Stimulated activated naive CD8-positive, alpha-beta T cell treated with anti-CD3 and anti-CD28 coated beads, Interleukin-15, amount 100 ng/mL, for 72 hours (primary cell): Measurements from ENCODE around the gene LDB3.

Source experiments
- ATAC-seq: fragments of 150-1000 bp; cut with Tn5 transposase; 2 replicates; pipeline ENCODE4 v1.10.0; 2021; ENCODE audit warnings: mild to moderate bottlenecking, moderate library complexity
- DNase-seq, 2 donors: peaks; one replicate each; pipeline ENCODE4 v3.0.0; 2021 to 2022
- H3K27ac Mint-ChIP-seq, 2 donors: one replicate each; pipeline ENCODE4 v1.8.0; 2022; ENCODE audit warnings: mild to moderate bottlenecking in 2 of 2, mixed read lengths in 2 of 2, moderate library complexity in 2 of 2
- H3K27me3 Mint-ChIP-seq: one replicate; pipeline ENCODE4 v1.8.0; 2022; ENCODE audit warnings: mixed read lengths
- H3K4me1 Mint-ChIP-seq: one replicate; pipeline ENCODE4 v1.8.0; 2022; ENCODE audit warnings: mild to moderate bottlenecking, mixed read lengths
- H3K4me3 Mint-ChIP-seq, 2 donors: one replicate each; pipeline ENCODE4 v1.8.0; 2022; ENCODE audit warnings: mild to moderate bottlenecking in 2 of 2, mixed read lengths in 2 of 2, moderate library complexity in 1 of 2
- H3K9me3 Mint-ChIP-seq, 2 donors: one replicate each; pipeline ENCODE4 v1.8.0; 2022; ENCODE audit warnings: mixed read lengths in 2 of 2

Gene LDB3

GRCh38 chr10:86699541-86699940, 31.2 kb downstream of the LDB3 start:
- H3K27me3 Mint-ChIP-seq, result peaks cover 8% of the 10 kb centered on the region
- H3K9me3 Mint-ChIP-seq, result no peaks in the 10 kb centered on the region
- no peaks in the 10 kb centered on the region for H3K4me1 Mint-ChIP-seq
- H3K4me3 Mint-ChIP-seq, result no peak overlapping the region
- DNase-seq (no peak), ATAC-seq (no peak)
- no peak overlapping the region for H3K27ac Mint-ChIP-seq

DNA sequence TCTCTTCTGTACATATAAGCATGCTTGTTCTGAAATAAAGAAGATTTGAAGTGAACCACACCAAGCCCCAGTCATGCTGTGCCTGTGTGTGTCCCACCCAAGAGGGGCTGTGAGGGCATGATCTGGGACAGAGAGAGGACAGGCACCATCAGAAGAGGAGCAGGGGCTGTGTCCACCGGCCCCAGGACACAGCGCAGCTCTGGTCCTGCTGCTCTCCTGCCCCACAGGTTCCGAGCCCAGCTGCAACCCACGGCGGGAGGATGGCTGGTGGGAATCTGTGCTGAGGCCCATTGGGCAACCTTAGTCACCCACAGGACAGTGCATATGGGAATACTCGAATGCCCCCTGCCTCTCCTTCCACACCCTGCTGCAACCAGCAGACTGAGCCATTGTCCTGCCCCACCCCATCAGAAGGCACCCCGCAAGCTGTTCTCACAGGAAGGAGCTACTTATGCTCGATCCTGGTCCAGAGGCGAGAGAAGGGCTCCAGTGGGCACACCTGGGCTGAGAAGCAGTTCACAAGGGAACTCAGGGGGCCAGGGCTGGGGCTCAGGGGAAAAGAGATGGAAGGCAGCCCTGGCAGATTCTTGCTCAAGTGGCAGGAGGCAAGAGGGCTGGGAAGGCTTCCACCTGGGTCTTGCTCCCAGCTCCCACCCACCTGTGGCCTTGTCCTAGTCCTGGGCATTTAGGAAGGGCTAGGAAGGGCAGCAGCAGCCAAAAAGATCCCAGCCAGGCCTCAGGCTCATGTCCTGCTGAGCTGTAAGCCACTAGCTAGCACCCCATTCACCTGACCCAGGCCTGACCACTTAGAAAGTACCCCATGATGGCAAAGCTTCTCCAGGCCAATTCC, 31.9 kb downstream of the LDB3 start:
- no peaks in the 10 kb centered on the region for H3K4me1 Mint-ChIP-seq
- H3K27ac Mint-ChIP-seq, result no peak overlapping the region
- no peak overlapping the region for H3K4me3 Mint-ChIP-seq
- DNase-seq, result no peak
- ATAC-seq, result no peak
- peaks cover 8% of the 10 kb centered on the region for H3K27me3 Mint-ChIP-seq
- no peaks in the 10 kb centered on the region for H3K9me3 Mint-ChIP-seq

DNA sequence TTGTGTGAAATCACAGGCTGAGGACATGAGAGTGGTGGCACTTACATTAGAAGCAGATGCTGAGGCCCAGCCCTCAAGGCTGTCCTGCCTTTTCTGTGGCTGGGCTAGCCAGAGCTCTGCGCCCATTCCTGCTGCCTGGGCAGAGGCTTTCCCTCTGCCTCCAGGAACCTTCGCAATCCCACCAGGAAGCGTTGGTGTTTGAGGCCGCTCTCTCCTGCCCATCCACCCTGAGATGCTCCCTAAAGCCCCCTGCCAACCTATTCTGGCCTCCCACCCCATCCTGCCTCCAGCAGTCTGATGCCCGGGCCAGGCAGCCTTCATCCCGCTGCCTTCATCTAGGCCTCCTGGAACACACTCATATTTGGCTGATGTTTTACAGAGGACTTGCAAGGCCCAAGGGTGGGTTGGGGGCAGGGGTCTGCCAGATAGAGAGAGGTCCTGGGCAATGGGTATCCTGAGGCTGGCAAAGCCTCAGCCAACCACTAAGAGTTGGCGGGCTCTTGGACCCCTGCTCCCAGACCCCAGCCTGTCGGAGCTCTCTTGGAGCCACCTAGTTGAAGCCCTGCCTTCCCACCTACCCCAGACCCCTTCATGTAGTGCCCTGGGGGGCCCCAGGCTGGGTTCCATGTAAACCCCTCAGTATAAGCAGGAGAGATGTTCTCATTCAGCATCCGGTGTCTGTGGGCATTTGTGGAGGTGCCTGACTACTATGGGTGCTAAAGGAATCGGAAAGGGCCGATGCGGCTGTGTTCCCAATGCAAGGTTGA, 32.7 kb downstream of the LDB3 start:
- H3K27ac Mint-ChIP-seq, result no peak overlapping the region
- H3K27me3 Mint-ChIP-seq, result peaks cover 7% of the 10 kb centered on the region
- no peak for ATAC-seq
- H3K4me3 Mint-ChIP-seq, result no peak overlapping the region
- DNase-seq, result no peak
- H3K4me1 Mint-ChIP-seq, result no peaks in the 10 kb centered on the region
- no peaks in the 10 kb centered on the region for H3K9me3 Mint-ChIP-seq

DNA sequence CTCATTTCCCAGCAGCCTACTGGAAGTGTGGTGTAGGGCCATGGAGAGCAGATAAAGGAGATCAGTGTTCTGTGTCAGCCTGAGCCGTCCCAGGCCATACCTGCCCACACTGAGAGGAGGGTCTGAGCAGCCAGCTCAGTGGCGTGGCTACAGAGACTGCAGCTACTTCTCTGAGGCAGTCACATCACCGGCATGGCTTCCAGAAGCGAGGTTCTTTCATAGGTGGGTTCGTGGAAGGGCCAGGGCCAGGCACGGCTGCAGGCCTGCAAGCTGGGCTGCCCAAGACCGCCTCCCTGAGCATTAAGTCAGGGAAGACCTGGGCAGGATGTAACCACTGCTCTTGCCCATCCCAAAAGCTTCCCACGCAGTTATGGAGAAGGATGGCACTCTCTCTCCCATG, 34.9 kb downstream of the LDB3 start:
- Mint-ChIP-seq H3K27ac (no peak overlapping the region), H3K4me1 (no peaks in the 10 kb centered on the region), H3K9me3 (no peaks in the 10 kb centered on the region), H3K4me3 (no peak overlapping the region), H3K27me3 (no peaks in the 10 kb centered on the region)
- ATAC-seq (no peak), DNase-seq (no peak)

DNA sequence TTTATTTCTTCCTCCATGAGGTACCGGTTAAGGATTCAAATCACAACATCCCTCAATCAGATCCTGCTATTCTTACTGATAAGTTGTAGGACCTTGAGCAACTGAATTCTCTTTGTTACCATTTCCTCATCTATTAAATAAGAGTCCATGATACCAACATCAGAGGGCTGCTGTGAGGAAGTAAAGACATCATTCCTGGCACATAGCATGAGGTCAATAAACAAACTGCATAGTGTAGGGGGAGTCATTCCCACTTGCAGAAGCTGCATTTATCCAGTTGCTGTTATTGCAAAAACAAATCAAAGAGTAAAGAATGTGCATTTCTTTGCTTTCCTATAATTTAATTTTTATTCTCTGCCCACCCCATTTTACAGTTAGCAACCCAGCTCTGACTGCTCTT, 36.8 kb downstream of the LDB3 start:
- Mint-ChIP-seq H3K27me3 (no peaks in the 10 kb centered on the region), H3K27ac (no peak overlapping the region)
- ATAC-seq, result no peak

GRCh38 chr10:86705905-86706304, 37.6 kb downstream of the LDB3 start:
- ATAC-seq (no peak), DNase-seq (no peak)
- Mint-ChIP-seq H3K4me3 (no peak overlapping the region), H3K4me1 (peaks cover 19% of the 10 kb centered on the region), H3K9me3 (no peaks in the 10 kb centered on the region), H3K27ac (no peak overlapping the region), H3K27me3 (no peaks in the 10 kb centered on the region)

More for the DNA sequence above, 36.8 kb downstream of the LDB3 start:
- H3K9me3 Mint-ChIP-seq, result no peaks in the 10 kb centered on the region
- no peak overlapping the region for H3K4me3 Mint-ChIP-seq
- peaks cover 11% of the 10 kb centered on the region for H3K4me1 Mint-ChIP-seq
- no peak for DNase-seq

GRCh38 chr10:86706401-86706841, 38.1 kb downstream of the LDB3 start:
- Mint-ChIP-seq H3K9me3 (no peaks in the 10 kb centered on the region), H3K4me1 (peaks cover 21% of the 10 kb centered on the region), H3K4me3 (no peak overlapping the region), H3K27ac (no peak overlapping the region), H3K27me3 (no peaks in the 10 kb centered on the region)
- no peak for DNase-seq
- ATAC-seq, result no peak

DNA sequence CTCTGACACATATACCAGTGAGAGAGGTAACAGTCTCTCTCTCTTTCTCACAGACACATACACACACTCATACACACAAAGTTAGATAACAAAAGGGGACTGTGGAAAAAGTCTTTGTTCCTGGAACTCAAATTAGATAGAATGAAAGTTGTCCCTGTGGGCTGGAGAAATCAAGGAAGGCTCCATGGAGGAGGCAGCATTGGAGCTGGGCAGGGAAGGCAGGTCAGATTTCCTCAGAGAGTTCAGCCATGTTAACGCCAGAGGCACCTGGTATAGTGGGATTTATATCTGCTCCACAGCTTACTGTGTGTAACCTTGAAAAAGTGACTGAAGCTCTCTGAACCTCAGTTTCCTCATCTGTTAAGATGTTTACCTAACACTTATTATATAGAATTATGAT, 38.7 kb downstream of the LDB3 start:
- Mint-ChIP-seq H3K27ac (no peak overlapping the region), H3K4me3 (no peak overlapping the region), H3K4me1 (peaks cover 23% of the 10 kb centered on the region), H3K9me3 (no peaks in the 10 kb centered on the region), H3K27me3 (no peaks in the 10 kb centered on the region)
- DNase-seq (no peak), ATAC-seq (no peak)

GRCh38 chr10:86707505-86707904, 39.2 kb downstream of the LDB3 start:
- no peak overlapping the region for H3K4me3 Mint-ChIP-seq
- no peaks in the 10 kb centered on the region for H3K9me3 Mint-ChIP-seq
- no peak overlapping the region for H3K27ac Mint-ChIP-seq
- no peaks in the 10 kb centered on the region for H3K27me3 Mint-ChIP-seq
- no peak for ATAC-seq
- H3K4me1 Mint-ChIP-seq, result peaks cover 27% of the 10 kb centered on the region
- DNase-seq, result no peak

DNA sequence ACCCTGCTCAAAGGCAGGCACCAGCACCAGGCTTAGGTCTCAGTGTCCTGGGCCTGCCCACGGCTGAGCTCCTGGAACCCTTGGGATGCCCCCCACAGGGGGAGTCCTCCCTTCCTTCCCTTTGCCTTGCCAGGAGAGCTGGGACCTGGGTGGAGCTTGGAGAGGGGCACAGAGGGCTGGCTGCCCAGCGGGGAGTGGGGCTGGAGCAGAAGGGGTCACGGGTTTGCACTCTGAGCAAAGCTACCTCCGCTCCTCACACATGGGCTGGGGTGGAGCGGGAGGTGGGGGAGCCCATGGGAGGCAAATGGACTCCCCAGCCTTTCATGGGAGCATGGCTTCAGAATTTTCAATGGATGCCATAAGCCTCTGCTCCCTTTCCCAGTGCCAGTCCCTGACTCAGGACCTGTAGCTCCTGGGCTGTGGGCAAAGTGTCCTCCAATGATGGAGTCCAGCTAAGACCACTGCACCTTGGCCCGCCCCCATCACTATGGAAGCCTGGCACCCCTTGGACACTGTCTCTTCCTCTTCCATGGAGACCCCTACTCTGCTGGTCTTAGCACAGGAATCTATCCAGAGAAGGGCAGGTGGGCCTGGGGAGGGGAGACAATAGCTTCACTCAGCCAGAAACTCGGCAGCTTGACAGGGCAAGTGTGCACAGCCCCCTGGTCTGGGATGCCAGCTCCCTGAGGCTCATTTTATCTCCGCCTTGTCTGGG, 39.9 kb downstream of the LDB3 start:
- ATAC-seq (no peak), DNase-seq (no peak)
- Mint-ChIP-seq H3K27ac (no peak overlapping the region), H3K4me3 (no peak overlapping the region), H3K4me1 (peaks cover 27% of the 10 kb centered on the region), H3K27me3 (no peaks in the 10 kb centered on the region), H3K9me3 (no peaks in the 10 kb centered on the region)

GRCh38 chr10:86708783-86709380, 40.6 kb downstream of the LDB3 start:
- peaks cover 27% of the 10 kb centered on the region for H3K4me1 Mint-ChIP-seq
- ATAC-seq (no peak), DNase-seq (no peak)
- H3K27me3 Mint-ChIP-seq, result no peaks in the 10 kb centered on the region
- no peak overlapping the region for H3K27ac Mint-ChIP-seq
- H3K9me3 Mint-ChIP-seq, result no peaks in the 10 kb centered on the region
- H3K4me3 Mint-ChIP-seq, result no peak overlapping the region

GRCh38 chr10:86709396-86710185, 41.3 kb downstream of the LDB3 start:
- Mint-ChIP-seq H3K4me1 (peaks cover 27% of the 10 kb centered on the region), H3K27ac (peak overlapping the region in 1 of 2 donors; percentile 94), H3K27me3 (no peaks in the 10 kb centered on the region), H3K4me3 (peak overlapping the region; percentile 79 to 89), H3K9me3 (no peaks in the 10 kb centered on the region)
- ATAC-seq (no peak), DNase-seq (no peak)

DNA sequence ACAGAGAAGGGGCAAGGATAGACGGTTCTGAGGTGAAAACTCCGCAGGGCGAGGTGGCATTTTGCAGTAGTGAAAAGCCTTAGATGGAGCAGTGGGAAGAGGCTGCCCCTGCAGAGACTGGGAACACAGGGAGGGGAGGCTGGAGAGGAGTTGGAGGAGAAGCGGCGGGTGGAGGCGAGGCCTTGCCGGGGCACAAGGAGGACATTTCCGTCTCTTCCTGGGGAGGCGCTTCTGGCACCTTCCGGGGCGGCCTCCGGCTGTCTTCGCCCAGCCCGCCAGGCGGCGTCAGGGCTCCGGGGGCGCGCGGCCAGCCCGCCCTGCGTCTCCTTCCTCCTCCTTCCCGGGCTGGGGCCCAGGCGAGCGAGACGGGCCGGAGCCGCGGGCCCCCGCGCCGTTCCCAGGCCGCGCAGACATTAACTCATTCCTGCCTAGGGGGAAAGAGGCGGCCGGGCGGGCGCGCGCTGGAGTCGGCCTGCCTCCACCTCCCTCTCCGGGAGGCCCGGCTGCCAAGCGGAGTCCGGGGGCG, 42.7 kb downstream of the LDB3 start:
- Mint-ChIP-seq H3K4me1 (peaks cover 27% of the 10 kb centered on the region), H3K27me3 (no peaks in the 10 kb centered on the region), H3K4me3 (peak overlapping the region; percentile 79 to 89), H3K9me3 (no peaks in the 10 kb centered on the region), H3K27ac (peak overlapping the region; percentile 98)
- ATAC-seq (peak; percentile 89), DNase-seq (peak; percentile 89 to 90)

GRCh38 chr10:86711513-86712316, 43.4 kb downstream of the LDB3 start:
- Mint-ChIP-seq H3K4me1 (peaks cover 27% of the 10 kb centered on the region), H3K27me3 (no peaks in the 10 kb centered on the region), H3K9me3 (no peaks in the 10 kb centered on the region), H3K4me3 (peak overlapping the region; percentile 93 to 99), H3K27ac (peak overlapping the region; percentile 98)
- ATAC-seq (peak; percentile 68), DNase-seq (peak; percentile 59 to 60)
